WTC11 (cell line): Measurements from ENCODE around the gene FBXL14. TPM values are rescaled to one million over a fixed set of nuclear protein-coding genes. Genes with fewer than 3 reads are reported as not detected.

Experiments used
- ATAC-seq: fragments of 200-7000 bp; cut with Tn5 transposase; 2 replicates; pipeline ENCODE4 v1.10.0; 2021; ENCODE audit warnings: mild to moderate bottlenecking, moderate library complexity
- CTCF ChIA-PET: fragments of 300-600 bp; sonication (Branson Sonifier 250); formaldehyde crosslinking; loops from one replicate; lab custom pipeline; 2021; ENCODE audit warnings: antibody characterized with exemption; lab: Charles Lee
- POLR2A ChIA-PET: fragments of 350-600 bp; sonication (Branson Sonifier 250); formaldehyde crosslinking; loops from one replicate; lab custom pipeline; 2021; ENCODE audit warnings: antibody characterized with exemption; lab: Charles Lee
- DNase-seq: peaks from one replicate; pipeline ENCODE4 v3.0.0; 2021; ENCODE audit warnings: low spot score
- H3K27ac Mint-ChIP-seq: 2 replicates; pipeline ENCODE4 v1.8.0; 2021; ENCODE audit warnings: mixed read lengths
- H3K27me3 Mint-ChIP-seq: 2 replicates; pipeline ENCODE4 v1.8.0; 2021; ENCODE audit warnings: low read depth, mild to moderate bottlenecking, moderate library complexity, mixed read lengths
- H3K36me3 Mint-ChIP-seq: 2 replicates; pipeline ENCODE4 v1.8.0; 2021; ENCODE audit warnings: mixed read lengths
- H3K4me1 Mint-ChIP-seq: 2 replicates; pipeline ENCODE4 v1.8.0; 2022; ENCODE audit warnings: mixed read lengths
- H3K4me3 Mint-ChIP-seq: 2 replicates; pipeline ENCODE4 v1.8.0; 2021; ENCODE audit warnings: mild to moderate bottlenecking, moderate library complexity, mixed read lengths
- H3K9me3 Mint-ChIP-seq: 2 replicates; pipeline ENCODE4 v1.8.0; 2021; ENCODE audit warnings: mixed read lengths
- ELF4 ChIP-seq: sonication (generic); formaldehyde crosslinking; IDR thresholded peaks from 2 replicates; pipeline ENCODE4 v1.8.1; 2022; ENCODE audit warnings: low read depth, mild to moderate bottlenecking, moderate library complexity, missing genetic modification reagents
- ESRRA ChIP-seq: sonication (generic); formaldehyde crosslinking; IDR thresholded peaks from 2 replicates; pipeline ENCODE4 v1.8.1; 2022; ENCODE audit warnings: mild to moderate bottlenecking, missing genetic modification reagents, borderline replicate concordance
- ETV6 ChIP-seq: sonication (generic); formaldehyde crosslinking; IDR thresholded peaks from 2 replicates; pipeline ENCODE4 v1.8.1; 2022; ENCODE audit warnings: mild to moderate bottlenecking, missing genetic modification reagents
- FOXJ3 ChIP-seq: sonication (generic); formaldehyde crosslinking; IDR thresholded peaks from 2 replicates; pipeline ENCODE4 v1.9.0; 2021; ENCODE audit warnings: missing genetic modification reagents, mild to moderate bottlenecking, borderline replicate concordance
- FOXK1 ChIP-seq: sonication (generic); formaldehyde crosslinking; IDR thresholded peaks from 2 replicates; pipeline ENCODE4 v1.8.0; 2022; ENCODE audit warnings: mild to moderate bottlenecking, moderate library complexity, missing genetic modification reagents
- GRHL2 ChIP-seq: fragments of 250-450 bp; sonication (Bioruptor Pico); IDR thresholded peaks from 2 replicates; pipeline ENCODE4 v1.8.0; 2022; ENCODE audit warnings: mild to moderate bottlenecking, moderate library complexity; ENCODE audit not compliant: insufficient replicate concordance, severe bottlenecking
- GTF2I ChIP-seq: fragments of 250-450 bp; sonication (Bioruptor Pico); conservative IDR thresholded peaks from 2 replicates; pipeline ENCODE4 v1.4.0; 2021; ENCODE audit warnings: mild to moderate bottlenecking
- NR2C2 ChIP-seq: sonication (generic); formaldehyde crosslinking; IDR thresholded peaks from 2 replicates; pipeline ENCODE4 v1.8.0; 2022; ENCODE audit warnings: mild to moderate bottlenecking, missing genetic modification reagents
- PRRX2 ChIP-seq: fragments of 250-450 bp; sonication (Bioruptor Pico); IDR thresholded peaks from 2 replicates; pipeline ENCODE4 v1.8.0; 2021; ENCODE audit warnings: mild to moderate bottlenecking
- ZNF219 ChIP-seq: sonication (generic); formaldehyde crosslinking; IDR thresholded peaks from 2 replicates; pipeline ENCODE4 v1.8.0; 2023; ENCODE audit warnings: missing genetic modification reagents, mild to moderate bottlenecking, borderline replicate concordance
- ZNF232 ChIP-seq: sonication (generic); formaldehyde crosslinking; IDR thresholded peaks from 2 replicates; pipeline ENCODE4 v1.8.0; 2022; ENCODE audit warnings: mild to moderate bottlenecking, missing genetic modification reagents
- total RNA-seq: library from RNA; stranded (reverse); gene quantifications from 3 replicates; pipeline ENCODE4 v1.2.3, GENCODE V29; 2021
- TF ChIP-seq, protein P1 (sequence below): sonication (generic); formaldehyde crosslinking; IDR thresholded peaks from 2 replicates; pipeline ENCODE4 v1.8.0; 2023; ENCODE audit warnings: mild to moderate bottlenecking, missing genetic modification reagents
- TF ChIP-seq, protein P2 (sequence below): sonication (generic); formaldehyde crosslinking; IDR thresholded peaks from 2 replicates; pipeline ENCODE4 v1.8.1; 2023; ENCODE audit warnings: mild to moderate bottlenecking, missing genetic modification reagents, moderate library complexity
- TF ChIP-seq, protein P3 (sequence below): fragments of 250-450 bp; sonication (Bioruptor Pico); conservative IDR thresholded peaks from 2 replicates; pipeline ENCODE4 v1.9.0; 2021; ENCODE audit warnings: mild to moderate bottlenecking
- TF ChIP-seq, protein P4 (sequence below): sonication (generic); formaldehyde crosslinking; IDR thresholded peaks from 2 replicates; pipeline ENCODE4 v1.8.1; 2023; ENCODE audit warnings: mild to moderate bottlenecking, missing genetic modification reagents, moderate library complexity
- TF ChIP-seq, protein P5 (sequence below): sonication (generic); formaldehyde crosslinking; IDR thresholded peaks from 2 replicates; pipeline ENCODE4 v1.8.0; 2023; ENCODE audit warnings: missing genetic modification reagents
- TF ChIP-seq, protein P6 (sequence below): fragments of 250-450 bp; sonication (Bioruptor Pico); IDR thresholded peaks from 2 replicates; pipeline ENCODE4 v1.9.0; 2021; ENCODE audit warnings: mild to moderate bottlenecking
- TF ChIP-seq, protein P7 (sequence below): sonication (generic); formaldehyde crosslinking; IDR thresholded peaks from 2 replicates; pipeline ENCODE4 v1.8.0; 2022; ENCODE audit warnings: mild to moderate bottlenecking, missing genetic modification reagents

Gene FBXL14
- total RNA-seq, 1 experiment from 2014 or later = 12.0 TPM

DNA sequence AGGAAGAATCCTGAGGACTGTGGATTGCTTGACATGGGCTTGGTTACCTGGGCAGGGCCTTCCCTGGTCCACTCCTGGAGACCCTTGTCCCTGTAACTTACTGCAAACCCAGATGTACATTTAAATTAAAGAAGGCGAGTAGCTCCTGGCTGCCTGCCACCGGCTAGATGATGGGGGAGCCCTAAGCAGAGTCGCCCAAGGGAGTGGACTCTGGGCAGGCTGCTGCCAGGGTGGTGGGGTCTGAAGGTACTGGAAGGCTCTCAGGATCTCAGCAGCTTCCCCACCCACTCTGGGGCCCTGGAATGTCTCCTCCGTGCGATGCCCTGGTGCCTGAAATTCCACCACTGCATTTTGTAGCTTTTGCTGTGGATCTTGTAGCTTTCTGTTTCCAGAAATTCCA is 74.7 kb downstream of the FBXL14 start:
- H3K27ac Mint-ChIP-seq = no peak overlapping the region
- no peak for TF ChIP-seq ETV6 (CRISPR knock-in tag)
- TF ChIP-seq, protein P1, sequence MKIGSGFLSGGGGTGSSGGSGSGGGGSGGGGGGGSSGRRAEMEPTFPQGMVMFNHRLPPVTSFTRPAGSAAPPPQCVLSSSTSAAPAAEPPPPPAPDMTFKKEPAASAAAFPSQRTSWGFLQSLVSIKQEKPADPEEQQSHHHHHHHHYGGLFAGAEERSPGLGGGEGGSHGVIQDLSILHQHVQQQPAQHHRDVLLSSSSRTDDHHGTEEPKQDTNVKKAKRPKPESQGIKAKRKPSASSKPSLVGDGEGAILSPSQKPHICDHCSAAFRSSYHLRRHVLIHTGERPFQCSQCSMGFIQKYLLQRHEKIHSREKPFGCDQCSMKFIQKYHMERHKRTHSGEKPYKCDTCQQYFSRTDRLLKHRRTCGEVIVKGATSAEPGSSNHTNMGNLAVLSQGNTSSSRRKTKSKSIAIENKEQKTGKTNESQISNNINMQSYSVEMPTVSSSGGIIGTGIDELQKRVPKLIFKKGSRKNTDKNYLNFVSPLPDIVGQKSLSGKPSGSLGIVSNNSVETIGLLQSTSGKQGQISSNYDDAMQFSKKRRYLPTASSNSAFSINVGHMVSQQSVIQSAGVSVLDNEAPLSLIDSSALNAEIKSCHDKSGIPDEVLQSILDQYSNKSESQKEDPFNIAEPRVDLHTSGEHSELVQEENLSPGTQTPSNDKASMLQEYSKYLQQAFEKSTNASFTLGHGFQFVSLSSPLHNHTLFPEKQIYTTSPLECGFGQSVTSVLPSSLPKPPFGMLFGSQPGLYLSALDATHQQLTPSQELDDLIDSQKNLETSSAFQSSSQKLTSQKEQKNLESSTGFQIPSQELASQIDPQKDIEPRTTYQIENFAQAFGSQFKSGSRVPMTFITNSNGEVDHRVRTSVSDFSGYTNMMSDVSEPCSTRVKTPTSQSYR (CRISPR knock-in tag) = no peak
- no peak for TF ChIP-seq ESRRA (CRISPR knock-in tag)
- TF ChIP-seq ELF4 = no peak
- TF ChIP-seq, protein P2, sequence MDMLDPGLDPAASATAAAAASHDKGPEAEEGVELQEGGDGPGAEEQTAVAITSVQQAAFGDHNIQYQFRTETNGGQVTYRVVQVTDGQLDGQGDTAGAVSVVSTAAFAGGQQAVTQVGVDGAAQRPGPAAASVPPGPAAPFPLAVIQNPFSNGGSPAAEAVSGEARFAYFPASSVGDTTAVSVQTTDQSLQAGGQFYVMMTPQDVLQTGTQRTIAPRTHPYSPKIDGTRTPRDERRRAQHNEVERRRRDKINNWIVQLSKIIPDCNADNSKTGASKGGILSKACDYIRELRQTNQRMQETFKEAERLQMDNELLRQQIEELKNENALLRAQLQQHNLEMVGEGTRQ = no peak
- TF ChIP-seq PRRX2 (CRISPR knock-in tag) = no peak
- TF ChIP-seq NR2C2 (CRISPR knock-in tag) = no peak
- no peak for TF ChIP-seq ZNF219
- no peak for TF ChIP-seq FOXK1 (CRISPR knock-in tag)
- TF ChIP-seq FOXJ3 (CRISPR knock-in tag) = no peak
- TF ChIP-seq, protein P3, sequence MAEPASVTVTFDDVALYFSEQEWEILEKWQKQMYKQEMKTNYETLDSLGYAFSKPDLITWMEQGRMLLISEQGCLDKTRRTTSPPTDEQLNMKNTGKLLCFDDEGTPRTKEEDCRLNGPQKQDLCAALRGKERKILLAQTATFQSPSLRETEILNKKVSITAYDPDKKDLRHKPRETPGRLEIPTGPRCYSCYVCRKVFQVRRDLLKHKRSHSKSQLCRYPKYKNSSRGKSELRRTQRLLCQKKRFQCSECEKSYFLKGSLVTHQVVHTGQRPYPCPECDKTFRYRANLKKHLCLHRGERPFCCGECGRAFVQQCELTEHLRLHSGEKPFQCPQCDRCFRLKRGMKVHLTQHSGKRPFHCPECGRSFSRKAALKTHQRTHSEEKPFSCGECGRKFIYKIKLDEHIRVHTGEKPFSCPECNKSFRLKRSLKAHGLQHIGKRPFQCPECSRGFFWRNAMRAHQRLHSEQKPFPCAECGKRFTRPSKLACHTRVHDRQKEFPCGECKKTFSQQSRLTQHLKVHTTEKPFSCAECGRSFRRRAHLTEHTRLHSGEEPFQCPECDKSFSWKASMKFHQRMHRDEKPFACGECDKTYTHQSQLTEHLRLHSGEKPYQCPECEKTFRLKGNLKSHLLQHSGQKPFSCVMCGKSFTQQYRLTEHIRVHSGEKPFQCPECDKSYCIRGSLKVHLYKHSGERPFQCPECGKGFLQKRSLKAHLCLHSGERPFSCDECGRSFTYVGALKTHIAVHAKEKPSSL (CRISPR knock-in tag) = no peak
- no peak for TF ChIP-seq ZNF232 (CRISPR knock-in tag)
- no peak for TF ChIP-seq GRHL2 (CRISPR knock-in tag)
- TF ChIP-seq GTF2I (CRISPR knock-in tag) = no peak
- TF ChIP-seq, protein P4, sequence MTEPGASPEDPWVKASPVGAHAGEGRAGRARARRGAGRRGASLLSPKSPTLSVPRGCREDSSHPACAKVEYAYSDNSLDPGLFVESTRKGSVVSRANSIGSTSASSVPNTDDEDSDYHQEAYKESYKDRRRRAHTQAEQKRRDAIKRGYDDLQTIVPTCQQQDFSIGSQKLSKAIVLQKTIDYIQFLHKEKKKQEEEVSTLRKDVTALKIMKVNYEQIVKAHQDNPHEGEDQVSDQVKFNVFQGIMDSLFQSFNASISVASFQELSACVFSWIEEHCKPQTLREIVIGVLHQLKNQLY (CRISPR knock-in tag) = no peak
- TF ChIP-seq, protein P5, sequence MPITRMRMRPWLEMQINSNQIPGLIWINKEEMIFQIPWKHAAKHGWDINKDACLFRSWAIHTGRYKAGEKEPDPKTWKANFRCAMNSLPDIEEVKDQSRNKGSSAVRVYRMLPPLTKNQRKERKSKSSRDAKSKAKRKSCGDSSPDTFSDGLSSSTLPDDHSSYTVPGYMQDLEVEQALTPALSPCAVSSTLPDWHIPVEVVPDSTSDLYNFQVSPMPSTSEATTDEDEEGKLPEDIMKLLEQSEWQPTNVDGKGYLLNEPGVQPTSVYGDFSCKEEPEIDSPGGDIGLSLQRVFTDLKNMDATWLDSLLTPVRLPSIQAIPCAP = no peak
- TF ChIP-seq, protein P6, sequence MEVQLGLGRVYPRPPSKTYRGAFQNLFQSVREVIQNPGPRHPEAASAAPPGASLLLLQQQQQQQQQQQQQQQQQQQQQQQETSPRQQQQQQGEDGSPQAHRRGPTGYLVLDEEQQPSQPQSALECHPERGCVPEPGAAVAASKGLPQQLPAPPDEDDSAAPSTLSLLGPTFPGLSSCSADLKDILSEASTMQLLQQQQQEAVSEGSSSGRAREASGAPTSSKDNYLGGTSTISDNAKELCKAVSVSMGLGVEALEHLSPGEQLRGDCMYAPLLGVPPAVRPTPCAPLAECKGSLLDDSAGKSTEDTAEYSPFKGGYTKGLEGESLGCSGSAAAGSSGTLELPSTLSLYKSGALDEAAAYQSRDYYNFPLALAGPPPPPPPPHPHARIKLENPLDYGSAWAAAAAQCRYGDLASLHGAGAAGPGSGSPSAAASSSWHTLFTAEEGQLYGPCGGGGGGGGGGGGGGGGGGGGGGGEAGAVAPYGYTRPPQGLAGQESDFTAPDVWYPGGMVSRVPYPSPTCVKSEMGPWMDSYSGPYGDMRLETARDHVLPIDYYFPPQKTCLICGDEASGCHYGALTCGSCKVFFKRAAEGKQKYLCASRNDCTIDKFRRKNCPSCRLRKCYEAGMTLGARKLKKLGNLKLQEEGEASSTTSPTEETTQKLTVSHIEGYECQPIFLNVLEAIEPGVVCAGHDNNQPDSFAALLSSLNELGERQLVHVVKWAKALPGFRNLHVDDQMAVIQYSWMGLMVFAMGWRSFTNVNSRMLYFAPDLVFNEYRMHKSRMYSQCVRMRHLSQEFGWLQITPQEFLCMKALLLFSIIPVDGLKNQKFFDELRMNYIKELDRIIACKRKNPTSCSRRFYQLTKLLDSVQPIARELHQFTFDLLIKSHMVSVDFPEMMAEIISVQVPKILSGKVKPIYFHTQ (CRISPR knock-in tag) = no peak
- TF ChIP-seq, protein P7, sequence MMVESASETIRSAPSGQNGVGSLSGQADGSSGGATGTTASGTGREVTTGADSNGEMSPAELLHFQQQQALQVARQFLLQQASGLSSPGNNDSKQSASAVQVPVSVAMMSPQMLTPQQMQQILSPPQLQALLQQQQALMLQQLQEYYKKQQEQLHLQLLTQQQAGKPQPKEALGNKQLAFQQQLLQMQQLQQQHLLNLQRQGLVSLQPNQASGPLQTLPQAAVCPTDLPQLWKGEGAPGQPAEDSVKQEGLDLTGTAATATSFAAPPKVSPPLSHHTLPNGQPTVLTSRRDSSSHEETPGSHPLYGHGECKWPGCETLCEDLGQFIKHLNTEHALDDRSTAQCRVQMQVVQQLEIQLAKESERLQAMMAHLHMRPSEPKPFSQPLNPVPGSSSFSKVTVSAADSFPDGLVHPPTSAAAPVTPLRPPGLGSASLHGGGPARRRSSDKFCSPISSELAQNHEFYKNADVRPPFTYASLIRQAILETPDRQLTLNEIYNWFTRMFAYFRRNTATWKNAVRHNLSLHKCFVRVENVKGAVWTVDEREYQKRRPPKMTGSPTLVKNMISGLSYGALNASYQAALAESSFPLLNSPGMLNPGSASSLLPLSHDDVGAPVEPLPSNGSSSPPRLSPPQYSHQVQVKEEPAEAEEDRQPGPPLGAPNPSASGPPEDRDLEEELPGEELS (CRISPR knock-in tag) = no peak
- TF ChIP-seq, all 79 proteins: peak for 0
- CTCF ChIA-PET = interaction anchor here (0.6 to 3.7 kb wide), 3 partner anchors 16 to 170 kb away, joined by 3 to 44 read pairs (median 3); no protein-coding TSS in a partner anchor
- no peak for DNase-seq
- Mint-ChIP-seq H3K36me3 (no peaks in the 10 kb centered on the region), H3K9me3 (peaks cover 10% of the 10 kb centered on the region), H3K4me3 (no peak overlapping the region), H3K4me1 (peaks cover 30% of the 10 kb centered on the region), H3K27me3 (peaks cover 6% of the 10 kb centered on the region)
- no peak for ATAC-seq
- POLR2A ChIA-PET = no interaction called here
